GM12878 (cell line): Measurements from ENCODE around the gene BTG2. TPM values are rescaled to one million over a fixed set of nuclear protein-coding genes. Genes with fewer than 3 reads are reported as not detected.

Experiments
- CBX5 ChIP-seq: sonication (generic); IDR thresholded peaks from 2 replicates; pipeline ENCODE4 v1.6.1; 2016; ENCODE audit warnings: low read depth, moderate library complexity, mild to moderate bottlenecking, inconsistent platforms
- EED ChIP-seq: sonication (generic); IDR thresholded peaks from 2 replicates; pipeline ENCODE4 v1.6.1; 2016; ENCODE audit warnings: antibody characterized with exemption, low read depth
- ESRRA ChIP-seq: IDR thresholded peaks from 2 replicates; pipeline ENCODE4 v1.6.1; 2012; ENCODE audit warnings: mild to moderate bottlenecking, low read length, improper control_type of control experiment
- HDAC6 ChIP-seq: fragments of 200-600 bp; sonication (generic); IDR thresholded peaks from one replicate; pipeline ENCODE4 v1.8.0; 2017; ENCODE audit warnings: antibody characterized with exemption; ENCODE audit not compliant: unreplicated experiment
- IRF3 ChIP-seq: fragments of 450-650 bp; IDR thresholded peaks from 2 replicates; pipeline ENCODE4 v1.6.1; 2014; ENCODE audit warnings: mild to moderate bottlenecking
- LARP7 ChIP-seq: fragments of 450-650 bp; IDR thresholded peaks from 2 replicates; pipeline ENCODE4 v1.6.1; 2017; ENCODE audit warnings: mild to moderate bottlenecking
- MYC ChIP-seq: IDR thresholded peaks from 2 replicates; pipeline ENCODE4 v1.6.1; 2011; ENCODE audit warnings: mild to moderate bottlenecking, low read length, moderate library complexity, inconsistent platforms; ENCODE audit not compliant: insufficient read depth, insufficient replicate concordance, insufficient read length, severe bottlenecking
- POLR2A ChIP-seq: IDR thresholded peaks from 2 replicates; pipeline ENCODE4 v1.6.1; 2011; ENCODE audit warnings: low read depth, mild to moderate bottlenecking, low read length
- RUNX3 ChIP-seq: IDR thresholded peaks from 2 replicates; pipeline ENCODE4 v1.6.1; 2012; ENCODE audit warnings: low read length, inconsistent platforms
- STAT1 ChIP-seq: fragments of 450-650 bp; conservative IDR thresholded peaks from 2 replicates; pipeline ENCODE4 v1.6.1; 2014; ENCODE audit warnings: antibody characterized with exemption, mild to moderate bottlenecking
- SUPT20H ChIP-seq: IDR thresholded peaks from 2 replicates; pipeline ENCODE4 v1.6.1; 2011; ENCODE audit warnings: low read depth, mild to moderate bottlenecking, low read length, moderate library complexity, borderline replicate concordance; ENCODE audit not compliant: control insufficient read depth
- SUZ12 ChIP-seq: fragments of 200-600 bp; sonication (generic); IDR thresholded peaks from one replicate; pipeline ENCODE4 v1.6.1; 2018; ENCODE audit warnings: antibody characterized with exemption, mild to moderate bottlenecking; ENCODE audit not compliant: unreplicated experiment
- TBL1XR1 ChIP-seq: IDR thresholded peaks from 2 replicates; pipeline ENCODE4 v1.6.1; 2012; ENCODE audit warnings: low read depth, low read length, improper control_type of control experiment
- TCF12 ChIP-seq: IDR thresholded peaks from 2 replicates; pipeline ENCODE4 v1.6.1; 2011; ENCODE audit warnings: low read depth, mild to moderate bottlenecking, low read length
- TCF3 ChIP-seq: IDR thresholded peaks from 2 replicates; pipeline ENCODE4 v1.6.1; 2012; ENCODE audit warnings: low read depth, mild to moderate bottlenecking, low read length, borderline replicate concordance; ENCODE audit not compliant: insufficient read depth
- ZBED1 ChIP-seq: IDR thresholded peaks from 2 replicates; pipeline ENCODE4 v1.6.1; 2016; ENCODE audit warnings: borderline replicate concordance
- ZNF274 ChIP-seq: IDR thresholded peaks from one replicate; pipeline ENCODE4 v1.8.0; 2011; ENCODE audit not compliant: insufficient read length, insufficient read depth
- ZNF687 ChIP-seq: fragments of 450-650 bp; IDR thresholded peaks from 2 replicates; pipeline ENCODE4 v1.6.1; 2017; ENCODE audit warnings: mild to moderate bottlenecking, moderate library complexity
- polyA plus RNA-seq, 11 experiments: library from polyadenylated mRNA; depleted of rRNA in 4 of 11; unstranded in 6 of 11; stranded (reverse) in 5 of 11; fragments of >200 nt; fragmentation: Nextera tagmentation in 4 of 11; fragmentation: Illumina TruSeq in 1 of 11; extraction: Ambion mirVana in 4 of 11; extraction: Trizol in 1 of 11; gene quantifications; 1 replicate in 1 of 11; 2 replicates in 10 of 11; pipeline versions ENCODE4 v1.2.1 to v1.2.3, GENCODE V29; 2011 to 2016; ENCODE audit warnings: inconsistent platforms in 2 of 11, missing spikeins in 2 of 11, low read depth in 1 of 11
- total RNA-seq, 4 experiments: library from RNA; depleted of rRNA in 3 of 4; stranded (reverse); fragments of >200 nt in 3 of 4; fragmentation: Illumina TruSeq in 1 of 4; extraction: Trizol in 1 of 4; gene quantifications; 2 replicates each; pipeline versions ENCODE4 v1.2.1 to v1.2.3, GENCODE V29; 2013 to 2021
- TF ChIP-seq, protein P1 (sequence below): fragments of 450-650 bp; IDR thresholded peaks from 2 replicates; pipeline ENCODE4 v1.6.1; 2017; ENCODE audit warnings: low read depth, mild to moderate bottlenecking, moderate library complexity
- TF ChIP-seq, protein P2 (sequence below): fragments of 450-650 bp; IDR thresholded peaks from 2 replicates; pipeline ENCODE4 v1.6.1; 2016; ENCODE audit warnings: mild to moderate bottlenecking

Gene BTG2
- total and polyA plus RNA-seq, 10 of the 15 experiments (the other 5 are each of a cell fraction or from before 2014, with no cell fraction given) = 23.3 to 160 (median 98.1) TPM

GRCh38 chr1:203306965-203307541 lies 1.7 kb downstream of the BTG2 start (continued):
- TF ChIP-seq SUPT20H (no peak), RUNX3 (no peak; the same call in none of the 2 replicates), STAT1 (no peak), TCF12 (no peak), ZBED1 (no peak), HDAC6 (no peak), TBL1XR1 (peak; percentile 32; the same call in 1 of the 2 replicates), ESRRA (no peak), POLR2A (peak; percentile 79), TCF3 (no peak), ZNF687 (no peak), MYC (no peak), CBX5 (no peak), EED (no peak), SUZ12 (no peak), IRF3 (no peak), ZNF274 (no peak), LARP7 (peak; percentile 16; the same call in 1 of the 2 replicates)
- TF ChIP-seq, protein P1, sequence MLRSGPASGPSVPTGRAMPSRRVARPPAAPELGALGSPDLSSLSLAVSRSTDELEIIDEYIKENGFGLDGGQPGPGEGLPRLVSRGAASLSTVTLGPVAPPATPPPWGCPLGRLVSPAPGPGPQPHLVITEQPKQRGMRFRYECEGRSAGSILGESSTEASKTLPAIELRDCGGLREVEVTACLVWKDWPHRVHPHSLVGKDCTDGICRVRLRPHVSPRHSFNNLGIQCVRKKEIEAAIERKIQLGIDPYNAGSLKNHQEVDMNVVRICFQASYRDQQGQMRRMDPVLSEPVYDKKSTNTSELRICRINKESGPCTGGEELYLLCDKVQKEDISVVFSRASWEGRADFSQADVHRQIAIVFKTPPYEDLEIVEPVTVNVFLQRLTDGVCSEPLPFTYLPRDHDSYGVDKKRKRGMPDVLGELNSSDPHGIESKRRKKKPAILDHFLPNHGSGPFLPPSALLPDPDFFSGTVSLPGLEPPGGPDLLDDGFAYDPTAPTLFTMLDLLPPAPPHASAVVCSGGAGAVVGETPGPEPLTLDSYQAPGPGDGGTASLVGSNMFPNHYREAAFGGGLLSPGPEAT = no peak; the same call in 1 of the 2 replicates
- TF ChIP-seq, protein P2, sequence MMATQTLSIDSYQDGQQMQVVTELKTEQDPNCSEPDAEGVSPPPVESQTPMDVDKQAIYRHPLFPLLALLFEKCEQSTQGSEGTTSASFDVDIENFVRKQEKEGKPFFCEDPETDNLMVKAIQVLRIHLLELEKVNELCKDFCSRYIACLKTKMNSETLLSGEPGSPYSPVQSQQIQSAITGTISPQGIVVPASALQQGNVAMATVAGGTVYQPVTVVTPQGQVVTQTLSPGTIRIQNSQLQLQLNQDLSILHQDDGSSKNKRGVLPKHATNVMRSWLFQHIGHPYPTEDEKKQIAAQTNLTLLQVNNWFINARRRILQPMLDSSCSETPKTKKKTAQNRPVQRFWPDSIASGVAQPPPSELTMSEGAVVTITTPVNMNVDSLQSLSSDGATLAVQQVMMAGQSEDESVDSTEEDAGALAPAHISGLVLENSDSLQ = no peak
